Kidney (tissue), 14 donors: Measurements from ENCODE around the gene CLEC3B. TPM values are rescaled to one million over a fixed set of nuclear protein-coding genes. Genes with fewer than 3 reads are reported as not detected.

ENCODE experiments used
- DNase-seq, 5 donors: peaks; one replicate each; pipeline ENCODE4 v3.0.0-alpha.2; 2013 to 2020
- FAIRE-seq: peaks from 2 replicates; lab custom pipeline; 2012; peaks lifted over from hg19 to GRCh38; lab: Jason Lieb, UNC
- H3K27ac ChIP-seq, 2 donors: one replicate each; pipeline ENCODE4 v1.7.0; 2013; ENCODE audit warnings: low read depth in 2 of 2, low read length in 2 of 2, inconsistent platforms in 1 of 2
- H3K27me3 ChIP-seq: one replicate; pipeline ENCODE4 v1.7.1; 2013; ENCODE audit warnings: low read length, inconsistent platforms; ENCODE audit not compliant: control insufficient read depth, insufficient read depth
- H3K36me3 ChIP-seq, 3 donors: one replicate each; pipeline versions ENCODE4 v1.7.0 to v1.7.1; 2013; ENCODE audit warnings: low read length in 3 of 3, control low read depth in 1 of 3, inconsistent platforms in 1 of 3; ENCODE audit not compliant: insufficient read depth in 3 of 3, control insufficient read depth in 2 of 3
- H3K4me1 ChIP-seq, 3 donors: one replicate each; pipeline versions ENCODE4 v1.7.0 to v1.7.1; 2013; ENCODE audit warnings: low read length in 3 of 3, inconsistent platforms in 1 of 3, low read depth in 1 of 3; ENCODE audit not compliant: control insufficient read depth in 2 of 3, insufficient read depth in 2 of 3
- H3K4me3 ChIP-seq, 3 donors: one replicate each; pipeline versions ENCODE4 v1.7.0 to v1.8.1; 2013; ENCODE audit warnings: low read length in 3 of 3, control low read depth in 1 of 3, inconsistent platforms in 1 of 3
- H3K9ac ChIP-seq, 3 donors: one replicate each; pipeline versions ENCODE4 v1.7.0 to v1.7.1; 2013; ENCODE audit warnings: low read length in 3 of 3, control low read depth in 1 of 3, inconsistent platforms in 1 of 3
- H3K9me3 ChIP-seq, 3 donors: one replicate each; pipeline versions ENCODE4 v1.7.0 to v1.7.1; 2013; ENCODE audit warnings: low read length in 3 of 3, control low read depth in 1 of 3, inconsistent platforms in 1 of 3; ENCODE audit not compliant: control insufficient read depth in 2 of 3, insufficient read depth in 1 of 3
- CTCF ChIP-seq: IDR thresholded peaks from 3 replicates; pipeline ENCODE4 v1.5.1; 2012; ENCODE audit warnings: mild to moderate bottlenecking, moderate library complexity, borderline replicate concordance; ENCODE audit not compliant: insufficient read depth; ENCODE audit errors: extremely low read depth
- intact Hi-C: fragments of 100-400 bp; cut with DNase I; formaldehyde crosslinking; loops from one replicate; pipeline ENCODE4 v1.11.1; 2022
- polyA plus RNA-seq: library from polyadenylated mRNA; stranded (reverse); fragments of 350-450 nt; fragmentation: Illumina TruSeq; extraction: RNeasy Lipid Tissue Mini Kit (QIAGEN cat#74804); gene quantifications from one replicate; pipeline ENCODE4 v1.2.3, GENCODE V29; 2014; ENCODE audit warnings: low read depth, low replicate concordance; ENCODE audit not compliant: insufficient read depth
- total RNA-seq: library from RNA; stranded (reverse); fragmentation: NEBNext Ultra II Directional; extraction: Animal tissue kit (Norgen Biotek cat#: 25700); gene quantifications from one replicate; pipeline ENCODE4 v1.2.1, GENCODE V29; 2021
- donor health status: control.
- donor health status: control.
- donor health status: control.
- donor health status: control.
- donor health status: control.
- donor health status: DM: yes; HTN: yes; CAD: no.
- donor health status: Normal renal cell carcinoma (clear cell type).

The CLEC3B gene
- total and polyA plus RNA-seq, 2 donors from 2014 or later, result 45.3 to 284 TPM

DNA sequence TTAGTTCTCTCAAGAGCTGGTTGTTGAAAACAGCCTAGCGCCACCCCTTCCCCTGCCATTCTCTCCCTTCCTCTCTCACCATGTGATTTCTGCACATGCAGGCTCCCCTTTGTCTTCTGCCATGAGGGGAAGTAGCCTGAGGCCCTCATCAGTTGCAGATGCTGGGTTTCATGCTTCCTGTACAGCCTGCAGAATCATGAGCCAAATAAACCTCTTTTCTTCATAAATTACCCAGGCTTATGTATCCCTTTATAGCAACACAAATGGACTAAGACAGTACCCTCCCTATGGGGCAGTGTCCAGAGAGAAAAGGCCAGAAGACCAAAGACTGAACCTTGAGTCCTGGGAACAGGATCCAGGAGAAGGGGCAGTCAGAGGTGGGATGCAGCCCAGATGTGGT lies 54.7 kb downstream of the CLEC3B start:
- DNase-seq (no peak), FAIRE-seq (no peak)
- Histone ChIP-seq H3K36me3 (no peaks in the 10 kb centered on the region), H3K27me3 (no peaks in the 10 kb centered on the region), H3K9me3 (no peaks in the 10 kb centered on the region), H3K27ac (no peak overlapping the region), H3K4me1 (no peaks in the 10 kb centered on the region), H3K9ac (no peak overlapping the region), H3K4me3 (no peak overlapping the region)
- intact Hi-C loops, result no loop called here
- no peak for TF ChIP-seq CTCF

- no peak overlapping the region for H3K9ac ChIP-seq
- no peak for TF ChIP-seq CTCF
- no peaks in the 10 kb centered on the region for H3K27me3 ChIP-seq
- H3K4me1 ChIP-seq, result no peaks in the 10 kb centered on the region
- no peak overlapping the region for H3K4me3 ChIP-seq
- no peaks in the 10 kb centered on the region for H3K9me3 ChIP-seq
- intact Hi-C loops, result no loop called here
- H3K27ac ChIP-seq, result no peak overlapping the region
- FAIRE-seq (no peak), DNase-seq (no peak)
- no peaks in the 10 kb centered on the region for H3K36me3 ChIP-seq
Measured at GRCh38 chr3:45081506-45082141, 55.5 kb downstream of the CLEC3B start.

- FAIRE-seq, result no peak
- DNase-seq, result peak in 2 of 5 donors; percentile 18 to 72
- Histone ChIP-seq H3K27me3 (no peaks in the 10 kb centered on the region), H3K9me3 (no peaks in the 10 kb centered on the region), H3K4me3 (no peak overlapping the region), H3K4me1 (no peaks in the 10 kb centered on the region), H3K36me3 (no peaks in the 10 kb centered on the region), H3K27ac (no peak overlapping the region), H3K9ac (no peak overlapping the region)
- intact Hi-C loops, result no loop called here
- no peak for TF ChIP-seq CTCF
Measured at GRCh38 chr3:45082142-45082538, 56.0 kb downstream of the CLEC3B start.

DNA sequence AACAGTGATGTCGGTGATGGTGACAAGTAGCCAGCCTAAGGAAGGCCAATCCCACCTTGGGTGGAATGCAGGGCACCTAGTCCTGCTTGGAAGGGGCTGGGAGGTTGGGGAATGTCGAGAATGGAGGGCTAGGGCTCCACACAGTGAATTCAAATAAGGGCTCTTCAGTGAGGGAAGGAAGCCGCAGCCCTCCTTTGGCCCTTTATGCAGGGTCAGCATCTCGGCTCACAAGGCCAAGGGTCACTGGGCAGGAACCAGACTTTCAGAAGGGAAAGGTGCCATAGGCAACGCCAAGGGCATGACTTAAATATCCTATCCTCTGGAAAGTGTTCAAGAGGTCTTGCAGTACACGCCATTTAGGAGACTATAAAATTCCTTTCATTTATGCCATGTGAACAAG lies 56.9 kb downstream of the CLEC3B start:
- no peaks in the 10 kb centered on the region for H3K4me1 ChIP-seq
- no peaks in the 10 kb centered on the region for H3K36me3 ChIP-seq
- H3K9me3 ChIP-seq, result no peaks in the 10 kb centered on the region
- FAIRE-seq (no peak), DNase-seq (peak in 1 of 5 donors; percentile 15)
- no peak overlapping the region for H3K27ac ChIP-seq
- no peak for TF ChIP-seq CTCF
- H3K27me3 ChIP-seq, result no peaks in the 10 kb centered on the region
- intact Hi-C loops, result no loop called here
- no peak overlapping the region for H3K4me3 ChIP-seq
- no peak overlapping the region for H3K9ac ChIP-seq
